8988T (cell line): ENCODE measurements around the gene CAPN15.
"Not testable (repeated sequence)": the region's sequence is repeated elsewhere in the genome, so short reads cannot be mapped to it uniquely, and the experiment has no call there.

Experiments
- DNase-seq: peaks from one replicate; pipeline ENCODE4 v3.0.0; 2011

The CAPN15 gene

DNA sequence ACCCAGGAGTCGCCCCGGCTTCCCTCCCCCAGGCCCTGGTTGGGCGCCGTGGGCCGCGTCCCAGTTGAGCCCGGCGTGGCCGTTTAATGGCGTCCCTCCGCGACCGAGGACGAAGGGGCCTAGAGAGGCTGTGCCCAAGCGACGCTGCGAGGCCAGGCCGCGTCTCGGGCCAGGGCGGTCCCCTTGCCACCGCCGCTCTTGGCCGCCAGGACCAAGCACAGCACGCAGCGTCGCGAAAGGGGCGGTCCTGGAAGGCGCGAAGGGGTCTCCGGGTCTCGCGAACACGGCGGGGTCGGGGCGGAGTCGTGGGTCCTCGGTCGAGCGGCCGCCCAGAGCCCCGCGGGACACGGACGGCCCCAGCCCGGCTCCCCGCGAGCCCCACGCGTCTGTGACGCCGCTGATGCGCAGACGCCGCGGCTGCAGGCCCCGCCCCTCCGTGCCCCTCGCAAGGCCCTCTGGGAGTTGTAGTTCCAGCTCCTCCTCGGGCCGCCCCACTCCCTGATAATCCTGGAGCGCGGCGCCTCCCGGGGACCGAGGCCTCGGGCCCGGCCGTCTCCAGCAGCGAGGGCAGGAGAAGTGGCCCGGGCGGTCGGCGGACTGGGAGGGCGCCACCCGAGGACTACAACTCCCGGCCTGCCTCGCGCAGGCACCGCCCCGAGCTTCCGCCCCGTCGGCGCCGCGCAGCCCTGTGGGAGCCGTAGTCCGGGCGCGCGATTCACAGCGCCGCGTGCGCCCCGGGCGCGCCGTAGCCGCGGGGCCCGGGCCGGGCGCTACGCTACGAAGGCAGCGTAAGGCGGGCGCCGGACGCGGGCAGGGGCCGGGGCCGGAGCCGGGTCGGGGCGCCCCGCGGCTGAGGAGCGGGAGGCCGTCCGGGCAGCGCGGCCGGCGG is at the start of gene CAPN15:
CAPN15 (plus strand) TSS at position 698 of the 889 bp plus-strand sequence. CDS start 19,127 bp downstream, outside the sequence.
- peak; percentile 66 for DNase-seq

DNA sequence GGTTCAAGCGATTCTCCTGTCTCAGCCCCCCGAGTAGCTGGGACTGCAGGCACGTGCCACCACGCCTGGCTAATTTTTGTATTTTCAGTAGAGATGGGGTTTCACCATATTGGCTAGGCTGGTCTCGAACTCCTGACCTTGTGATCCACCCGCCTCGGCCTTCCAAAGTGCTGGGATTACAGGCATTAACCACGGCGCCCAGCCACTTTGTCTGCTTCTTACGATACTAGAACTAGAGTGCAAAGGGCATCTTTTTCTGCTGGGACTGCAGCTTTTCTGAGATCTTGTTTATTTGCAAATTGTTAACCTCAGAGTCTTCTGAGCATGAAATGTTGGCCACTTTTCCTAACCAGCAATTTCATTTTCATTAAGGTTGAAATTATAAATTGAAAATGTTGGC is 49.2 kb upstream of the CAPN15 start:
- DNase-seq = not testable (repeated sequence)

DNA sequence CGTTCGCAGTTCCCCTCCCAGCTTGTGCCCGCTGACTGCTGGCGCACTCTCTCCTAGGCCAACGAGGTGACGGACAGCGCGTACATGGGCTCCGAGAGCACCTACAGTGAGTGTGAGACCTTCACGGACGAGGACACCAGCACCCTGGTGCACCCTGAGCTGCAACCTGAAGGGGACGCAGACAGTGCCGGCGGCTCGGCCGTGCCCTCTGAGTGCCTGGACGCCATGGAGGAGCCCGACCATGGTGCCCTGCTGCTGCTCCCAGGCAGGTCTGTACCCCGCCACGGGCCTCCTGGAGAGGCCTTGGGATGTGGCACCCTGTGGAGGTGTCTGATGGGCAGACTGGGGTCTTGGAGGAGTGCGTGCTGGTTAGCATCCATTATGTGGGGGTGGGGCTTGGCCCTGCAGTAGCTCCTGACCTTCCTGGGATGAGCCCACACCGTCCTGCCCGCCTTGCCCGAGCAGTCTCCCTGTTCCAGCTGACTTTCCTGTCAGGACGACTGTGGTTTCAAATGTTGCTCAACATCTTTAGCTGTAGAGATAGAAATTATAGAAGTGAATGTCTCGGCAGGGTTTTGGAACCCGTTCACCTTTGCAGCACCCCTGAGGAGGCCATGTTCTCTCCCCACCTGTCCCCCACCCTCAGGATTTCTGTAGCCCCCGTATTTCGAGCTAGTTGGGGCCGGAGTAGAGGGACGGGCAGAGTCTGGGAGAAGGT is 44.9 kb upstream of the CAPN15 start:
- DNase-seq = no peak

DNA sequence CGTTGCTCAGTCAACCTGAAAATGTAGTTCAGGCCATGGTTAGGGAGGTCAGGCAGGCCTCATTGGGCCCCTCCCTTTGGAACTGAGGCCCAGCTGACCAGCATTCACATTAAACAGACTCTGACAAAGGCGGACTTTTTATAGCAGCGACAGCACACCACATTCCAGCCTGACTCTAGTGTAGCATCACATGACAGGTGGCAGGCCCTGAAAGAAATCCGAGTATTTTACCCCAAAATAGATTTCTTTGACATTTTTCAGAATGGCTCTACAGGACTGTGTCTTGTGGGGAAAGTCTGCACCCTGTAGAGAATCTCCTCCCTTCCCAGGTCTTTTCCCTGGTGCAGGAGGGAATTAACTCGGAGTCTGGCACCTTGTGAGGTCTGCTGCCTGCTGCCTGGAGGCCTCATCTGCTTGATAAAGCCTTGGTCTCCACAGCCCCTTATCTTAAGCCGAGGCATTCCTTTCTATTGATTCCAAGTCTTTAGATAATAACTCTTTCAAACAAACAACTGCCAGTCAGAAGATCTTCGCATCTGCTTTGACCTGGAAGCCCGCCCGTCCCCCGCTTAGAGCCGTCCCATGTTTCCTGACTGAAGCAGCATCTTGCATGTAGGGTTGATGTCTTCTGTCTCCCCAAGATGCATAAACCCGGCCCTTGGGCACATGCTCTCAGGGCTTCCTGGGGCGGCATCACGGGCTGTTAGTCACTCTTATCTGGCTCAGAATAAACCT is 44.0 kb upstream of the CAPN15 start:
- no peak for DNase-seq

DNA sequence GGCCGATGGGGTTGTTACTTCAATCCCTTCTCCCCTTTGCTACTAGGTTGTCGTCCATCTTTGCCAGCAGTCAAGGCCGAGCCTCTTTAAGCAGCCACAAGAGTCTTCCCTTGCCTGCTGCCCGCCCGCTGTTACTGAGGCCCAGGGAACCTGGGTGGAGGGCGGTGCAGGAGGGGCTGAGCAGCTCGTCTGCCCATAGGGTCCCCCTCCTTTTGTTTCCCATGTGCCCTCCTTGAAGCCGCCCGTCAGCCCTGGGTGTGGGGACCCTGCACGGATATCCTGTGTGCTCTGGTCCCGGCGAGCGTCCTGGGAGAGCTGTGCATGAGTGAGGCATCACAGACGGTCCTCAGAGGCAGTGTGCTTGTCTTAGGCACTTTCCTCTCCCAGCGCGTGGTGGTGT is 37.9 kb upstream of the CAPN15 start:
- no peak for DNase-seq

DNA sequence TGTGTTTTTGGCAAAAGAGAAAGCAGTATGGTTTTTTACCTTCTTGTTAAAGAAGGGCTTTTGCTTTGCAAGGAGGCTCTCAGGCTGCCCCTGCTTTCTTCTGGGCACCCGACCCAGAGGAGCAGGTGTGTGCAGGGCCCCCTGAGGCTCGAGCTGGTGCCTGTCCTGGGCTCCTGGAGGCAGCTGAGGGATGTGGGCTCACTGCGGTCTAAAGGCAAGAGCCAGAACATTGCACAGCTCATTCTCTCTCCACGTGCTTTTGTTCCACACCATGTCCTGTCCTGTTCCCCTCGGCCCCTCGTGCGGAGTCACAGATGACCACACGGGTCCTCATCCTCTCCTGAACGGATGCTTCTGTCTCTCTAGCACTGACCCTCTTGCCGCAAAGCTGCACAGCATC is 36.7 kb upstream of the CAPN15 start:
- no peak for DNase-seq

DNA sequence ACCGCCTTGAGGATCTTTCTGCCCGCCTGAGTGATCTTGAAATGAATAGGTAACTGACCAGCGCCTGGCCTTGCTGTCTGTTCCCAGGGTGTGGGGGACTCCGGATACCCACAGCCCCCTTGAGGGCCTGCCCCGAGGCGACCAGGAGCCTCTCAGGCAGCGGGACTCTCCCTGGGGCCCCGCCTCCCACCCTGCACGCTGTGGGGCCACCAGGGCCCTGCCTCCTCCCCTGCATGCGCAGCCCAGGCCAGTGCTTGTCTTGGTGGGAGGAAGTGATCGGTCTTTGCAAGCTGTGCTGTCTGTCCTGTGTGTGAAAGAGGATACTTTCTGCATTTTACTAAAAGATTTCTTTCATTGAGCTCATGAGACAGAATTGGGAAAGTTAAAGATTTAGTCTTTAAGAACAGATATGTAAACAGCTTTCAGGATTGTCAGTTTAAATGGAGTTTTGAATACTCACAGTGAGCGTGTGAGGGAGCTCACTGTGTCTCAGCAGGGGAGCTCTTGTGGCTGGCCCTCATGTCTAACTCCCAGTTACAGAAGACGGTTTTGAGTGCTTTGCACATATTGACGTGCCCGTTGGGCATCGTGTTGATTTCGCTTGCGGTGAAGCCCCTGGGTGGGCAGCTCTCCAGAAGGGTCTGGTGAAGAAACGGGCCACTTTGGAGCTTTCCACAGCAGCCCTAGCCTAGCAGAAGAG is 36.1 kb upstream of the CAPN15 start:
- DNase-seq = no peak

DNA sequence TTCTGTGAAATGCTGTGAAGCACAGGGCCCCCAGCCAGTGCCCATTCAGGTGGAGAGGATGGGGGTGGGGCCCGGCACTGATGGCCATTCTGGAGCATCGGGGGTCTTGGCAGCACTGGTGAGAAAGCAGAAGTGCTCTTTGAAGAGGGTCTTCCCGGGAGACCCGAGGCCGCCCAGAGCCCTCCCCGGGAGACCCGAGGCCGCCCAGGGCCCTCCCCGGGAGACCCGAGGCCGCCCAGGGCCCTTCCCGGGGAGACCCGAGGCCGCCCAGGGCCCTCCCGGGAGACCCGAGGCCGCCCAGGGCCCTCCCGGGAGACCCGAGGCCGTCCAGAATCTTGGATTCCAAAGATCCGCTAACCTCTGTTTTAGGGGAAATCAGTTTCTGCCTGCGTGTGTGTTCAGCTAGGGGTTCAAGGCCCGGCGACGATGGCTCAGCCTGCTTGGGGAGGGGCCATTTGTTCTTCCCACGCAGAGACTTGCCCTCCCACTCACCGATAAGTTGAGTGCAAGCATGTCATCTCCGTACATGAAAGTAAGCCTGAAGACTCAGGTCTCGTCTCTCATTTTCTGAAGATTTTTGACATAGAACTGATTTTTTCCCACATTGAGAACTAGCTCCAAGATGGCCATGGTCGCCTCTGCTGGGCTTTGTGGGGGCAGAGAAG is 35.2 kb upstream of the CAPN15 start:
- no peak for DNase-seq

DNA sequence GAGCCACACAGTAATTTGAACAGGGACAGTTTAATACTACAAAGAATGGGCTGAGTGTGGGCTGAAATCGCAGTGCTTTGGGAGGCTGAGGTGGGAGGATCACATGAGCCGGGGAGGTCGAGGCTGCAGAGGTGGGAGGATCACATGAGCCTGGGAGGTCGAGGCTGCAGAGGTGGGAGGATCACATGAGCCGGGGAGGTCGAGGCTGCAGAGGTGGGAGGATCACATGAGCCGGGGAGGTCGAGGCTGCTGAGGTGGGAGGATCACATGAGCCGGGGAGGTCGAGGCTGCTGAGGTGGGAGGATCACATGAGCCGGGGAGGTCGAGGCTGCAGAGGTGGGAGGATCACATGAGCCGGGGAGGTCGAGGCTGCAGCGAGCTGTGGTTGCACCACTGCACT is 32.8 kb upstream of the CAPN15 start:
- DNase-seq = not testable (repeated sequence)

DNA sequence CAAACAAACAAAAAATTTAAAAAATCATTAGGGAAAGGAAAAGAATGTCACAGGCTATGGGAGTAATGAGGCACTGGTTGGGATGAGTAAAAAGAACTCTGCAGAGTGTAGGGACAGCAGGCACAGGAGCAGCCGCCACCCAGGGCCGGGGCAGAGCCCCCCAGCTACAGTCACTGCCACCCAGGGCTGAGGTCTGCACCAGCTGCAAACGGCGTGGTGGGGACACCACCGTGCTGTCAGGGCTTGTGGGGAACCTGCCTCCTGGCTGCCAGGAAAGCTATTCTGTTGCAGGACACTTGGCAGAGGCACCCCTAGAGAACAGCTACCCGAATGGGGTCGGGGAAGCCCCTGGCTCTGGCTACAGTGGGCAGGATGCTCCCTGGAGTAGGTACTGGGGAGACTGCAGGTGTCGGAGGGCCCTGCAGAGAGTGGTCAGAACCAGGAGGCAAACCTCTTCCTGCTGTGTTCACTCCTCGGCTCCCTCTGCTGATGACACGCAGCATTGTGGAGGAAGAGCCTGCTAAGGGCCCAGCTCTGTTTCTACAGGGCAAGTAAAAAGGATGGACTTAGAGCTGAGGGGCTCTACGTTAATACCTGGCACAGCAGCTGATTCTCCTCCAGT is 32.3 kb upstream of the CAPN15 start:
- DNase-seq = peak; percentile 77

DNA sequence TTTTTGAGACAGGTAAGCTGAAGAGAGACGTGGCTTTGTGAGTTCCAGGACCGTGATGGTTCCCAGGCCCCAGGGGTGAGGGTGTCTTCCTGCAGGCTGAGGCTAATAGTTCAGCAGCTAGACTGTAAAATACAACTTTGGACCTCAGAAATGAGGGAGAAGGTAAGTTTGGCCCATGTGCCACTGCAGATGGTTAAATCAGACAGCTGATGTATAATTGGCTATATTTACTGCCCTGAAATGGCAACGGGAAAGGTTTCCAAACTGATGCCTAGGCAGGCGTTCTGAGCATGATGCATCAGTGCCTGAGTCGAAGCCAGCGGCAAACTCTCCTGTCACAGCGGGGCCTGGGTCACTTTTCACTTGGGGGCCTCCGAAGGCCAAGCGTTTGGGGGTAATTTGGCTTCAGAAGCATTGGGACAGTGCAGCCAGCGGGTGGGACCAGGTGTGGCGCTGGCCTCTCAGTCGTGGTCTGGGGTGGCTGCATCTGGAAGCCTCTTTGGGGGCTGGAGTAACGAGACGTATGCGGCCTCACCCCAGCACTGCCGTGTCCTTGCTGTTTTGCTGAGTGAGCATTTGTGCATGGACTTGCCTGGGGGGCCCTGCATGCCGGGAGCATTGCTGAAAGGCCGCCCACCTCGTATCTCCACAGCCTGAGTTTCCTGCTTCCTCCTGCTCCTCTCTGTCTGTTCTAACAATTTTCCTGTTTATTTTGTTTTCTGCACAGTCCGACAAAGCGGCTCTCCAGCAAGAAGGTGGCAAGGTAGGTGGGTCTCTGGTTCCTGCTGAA is 31.2 kb upstream of the CAPN15 start:
- no peak for DNase-seq

DNA sequence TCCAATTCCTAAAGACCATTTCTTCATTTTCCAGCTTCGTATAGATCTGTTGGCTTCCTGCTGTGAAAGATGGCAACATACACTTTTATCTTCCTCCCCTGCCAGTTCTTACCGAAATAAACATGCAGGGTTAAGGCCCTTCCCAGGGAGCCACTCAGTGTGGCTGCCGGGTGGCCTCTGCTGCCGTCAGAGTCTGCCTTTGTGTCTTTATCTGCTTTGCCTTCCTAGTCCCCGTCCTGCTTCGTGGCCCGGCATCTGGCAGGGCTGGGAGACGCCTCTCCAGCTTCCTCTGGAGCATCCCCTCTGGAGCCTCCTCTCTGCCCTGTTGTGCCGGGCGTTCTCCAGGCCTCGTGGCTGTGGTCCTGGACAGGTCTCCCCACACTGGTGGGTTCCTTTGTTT is 30.3 kb upstream of the CAPN15 start:
- no peak for DNase-seq

DNA sequence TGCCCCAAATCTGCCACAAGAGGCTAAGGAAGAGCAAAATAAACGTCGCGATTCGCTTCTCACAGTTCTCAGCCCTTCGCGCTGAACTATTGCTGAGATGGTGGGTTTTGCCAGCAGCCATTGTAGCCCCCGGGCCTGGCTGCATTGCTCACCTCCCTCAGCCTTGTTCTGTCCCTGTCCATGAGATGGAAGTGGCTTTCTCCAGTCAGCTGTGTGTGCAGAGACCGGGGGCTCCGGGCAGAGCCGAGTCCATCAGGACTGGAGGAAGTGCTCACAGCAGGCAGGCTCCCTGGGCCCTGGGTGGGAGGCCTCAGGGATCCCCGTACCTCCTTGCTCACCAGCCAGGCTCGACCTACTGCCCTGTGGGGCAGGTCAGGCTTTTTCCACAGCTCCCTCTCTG is 27.6 kb upstream of the CAPN15 start:
- DNase-seq = no peak

DNA sequence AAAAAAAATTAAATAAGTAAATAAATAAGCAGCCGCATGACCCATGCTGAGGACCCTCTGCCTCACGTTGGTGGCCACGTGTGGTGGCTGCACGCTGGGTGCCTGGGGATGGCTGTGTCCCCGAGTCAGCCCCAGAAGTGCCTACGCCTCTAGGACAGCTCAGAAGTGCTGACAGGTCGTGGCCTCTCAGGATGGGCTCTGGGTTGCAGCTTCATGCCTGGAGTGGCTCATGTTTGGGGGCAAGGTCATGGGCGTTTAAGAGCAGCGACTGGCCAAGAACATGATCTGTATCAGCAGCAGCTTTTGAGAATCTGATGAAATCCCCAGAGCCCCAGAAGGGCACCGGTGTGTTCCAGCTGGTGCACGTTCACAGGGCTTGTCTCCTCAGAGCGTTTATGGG is 26.8 kb upstream of the CAPN15 start:
- DNase-seq = no peak

DNA sequence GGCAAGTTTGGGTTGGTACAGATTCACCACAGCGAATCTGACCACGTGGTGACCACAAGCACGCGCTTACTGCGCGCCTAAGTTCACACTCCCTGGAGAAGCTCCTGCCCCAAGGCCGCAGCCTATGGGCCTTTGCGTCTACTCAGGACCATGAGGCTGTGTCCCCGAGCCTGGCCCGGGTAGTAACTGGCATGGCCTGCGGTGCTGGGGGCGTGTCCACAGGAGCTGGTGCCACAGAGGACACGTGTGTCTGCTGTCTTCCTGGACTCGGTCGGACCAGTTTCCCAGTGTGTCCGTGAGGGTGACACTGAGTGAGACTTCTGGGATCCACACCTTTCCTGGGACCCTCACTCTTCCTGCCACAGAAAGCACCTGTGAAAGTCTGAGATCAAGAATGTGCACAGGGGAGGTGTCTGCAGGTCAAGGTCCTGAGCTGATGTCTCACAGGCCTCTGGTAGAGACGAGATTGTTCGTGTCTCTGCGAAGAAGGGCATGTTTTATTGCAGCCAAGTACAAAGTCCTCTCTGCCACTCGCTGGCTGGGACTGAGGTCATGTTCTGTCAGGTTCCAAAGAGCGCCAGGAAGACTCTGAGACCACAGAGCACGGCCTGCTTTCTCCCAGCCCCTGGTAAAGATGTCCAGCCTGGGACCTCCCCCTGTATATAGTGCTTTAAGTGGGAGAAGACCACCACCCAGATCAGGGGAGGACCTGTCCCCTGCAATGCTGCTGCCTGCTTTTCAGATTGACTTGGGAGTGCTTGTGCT is 25.2 kb upstream of the CAPN15 start:
- DNase-seq = no peak

DNA sequence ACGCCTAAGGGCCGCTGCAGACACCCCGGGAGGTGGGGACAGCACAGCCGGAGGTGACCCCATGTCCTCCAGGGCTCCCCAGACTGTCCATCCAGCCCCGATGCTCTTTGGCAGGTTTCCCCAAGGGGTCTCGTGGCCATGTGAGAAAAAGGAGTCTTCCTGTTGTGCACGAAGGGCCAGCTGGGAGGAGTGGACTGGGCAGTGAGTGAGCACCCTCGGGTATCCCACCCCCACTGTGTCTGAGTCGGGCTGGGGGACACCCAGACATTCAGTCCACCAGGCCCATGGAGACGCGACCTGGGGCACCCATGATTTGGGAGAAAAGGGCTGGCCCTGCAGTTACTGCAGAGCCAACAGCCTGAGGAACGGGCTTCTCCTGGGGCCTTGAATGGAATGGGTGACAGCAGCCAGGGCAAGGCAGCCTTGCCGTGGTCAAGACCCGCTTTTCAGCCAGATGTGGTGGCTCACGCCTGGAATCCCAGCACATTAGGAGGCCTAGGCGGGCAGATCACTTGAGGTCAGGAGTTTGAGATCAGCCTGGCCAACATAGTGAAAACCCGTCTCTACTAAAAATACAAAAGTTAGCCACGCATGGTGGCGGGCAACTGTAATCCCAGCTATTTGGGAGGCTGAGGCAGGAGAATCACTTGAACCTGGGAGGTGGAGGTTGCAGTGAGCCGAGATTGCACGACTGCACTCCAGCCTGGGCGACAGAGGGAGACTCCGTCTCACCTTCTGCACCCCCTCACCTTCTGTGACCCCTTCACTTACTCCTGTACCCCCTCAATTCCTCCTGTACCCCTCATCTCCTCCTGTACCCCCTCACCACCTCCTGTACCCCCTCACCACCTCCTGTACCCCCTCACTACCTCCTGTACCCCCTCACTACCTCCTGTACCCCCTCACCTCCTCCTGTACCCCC is 24.1 kb upstream of the CAPN15 start:
- no peak for DNase-seq

DNA sequence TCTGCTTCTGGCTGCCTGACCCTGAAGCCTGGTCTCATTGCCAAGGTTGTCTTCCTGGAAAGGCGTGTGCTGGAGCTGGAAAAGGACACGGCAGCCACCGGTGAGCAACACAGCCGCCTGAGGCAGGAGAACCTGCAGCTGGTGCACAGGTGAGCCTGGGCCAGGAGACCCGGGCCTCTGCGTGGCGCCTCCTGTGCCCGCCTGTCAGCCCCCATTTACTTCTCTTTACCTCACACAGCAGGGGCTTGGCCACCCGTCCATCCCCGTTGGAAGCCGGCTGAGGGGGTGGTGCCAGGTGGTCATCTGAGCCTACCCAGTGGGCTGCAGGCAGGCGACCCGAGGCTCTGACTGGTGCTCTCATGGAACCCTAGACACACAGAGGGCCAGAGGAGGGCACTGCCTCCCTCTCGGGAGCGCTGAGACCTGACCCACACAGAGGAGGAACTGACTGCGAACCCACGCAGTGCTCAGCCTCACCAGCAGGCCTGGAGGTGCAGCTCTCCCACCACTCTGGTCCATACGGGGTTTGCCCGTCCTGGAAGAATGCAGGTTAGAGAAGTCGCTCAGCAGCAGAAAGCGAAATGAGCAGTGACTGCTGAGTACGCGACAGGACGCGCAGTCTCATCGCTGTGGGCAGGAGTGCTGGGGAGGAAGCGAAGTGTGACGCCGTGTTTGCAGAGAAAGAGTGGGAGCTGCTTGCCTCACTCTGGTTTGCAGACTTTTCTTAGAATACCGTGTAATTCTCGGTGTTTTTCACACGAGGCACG is 21.9 kb upstream of the CAPN15 start:
- DNase-seq = no peak

DNA sequence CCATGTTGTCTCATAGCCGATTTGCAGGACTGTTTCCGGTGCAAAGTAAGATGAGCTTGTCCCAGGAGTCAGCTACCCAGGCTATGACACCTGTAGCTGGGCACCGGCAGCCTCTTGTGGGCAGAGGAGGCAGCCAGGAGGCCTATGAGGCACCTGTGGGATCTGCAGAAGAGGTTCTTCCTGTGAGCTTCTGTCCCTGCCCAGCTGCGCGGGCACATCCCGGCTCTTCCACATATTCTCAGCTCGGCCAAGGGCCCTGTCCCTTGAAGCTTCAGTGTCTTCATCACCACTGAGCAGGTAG is 21.3 kb upstream of the CAPN15 start:
- no peak for DNase-seq
